Measurements from ENCODE around the gene CLCN4. TPM values are rescaled to one million over a fixed set of nuclear protein-coding genes. Genes with fewer than 3 reads are reported as not detected.

Gene CLCN4
- 1.2 TPM for total RNA-seq

DNA sequence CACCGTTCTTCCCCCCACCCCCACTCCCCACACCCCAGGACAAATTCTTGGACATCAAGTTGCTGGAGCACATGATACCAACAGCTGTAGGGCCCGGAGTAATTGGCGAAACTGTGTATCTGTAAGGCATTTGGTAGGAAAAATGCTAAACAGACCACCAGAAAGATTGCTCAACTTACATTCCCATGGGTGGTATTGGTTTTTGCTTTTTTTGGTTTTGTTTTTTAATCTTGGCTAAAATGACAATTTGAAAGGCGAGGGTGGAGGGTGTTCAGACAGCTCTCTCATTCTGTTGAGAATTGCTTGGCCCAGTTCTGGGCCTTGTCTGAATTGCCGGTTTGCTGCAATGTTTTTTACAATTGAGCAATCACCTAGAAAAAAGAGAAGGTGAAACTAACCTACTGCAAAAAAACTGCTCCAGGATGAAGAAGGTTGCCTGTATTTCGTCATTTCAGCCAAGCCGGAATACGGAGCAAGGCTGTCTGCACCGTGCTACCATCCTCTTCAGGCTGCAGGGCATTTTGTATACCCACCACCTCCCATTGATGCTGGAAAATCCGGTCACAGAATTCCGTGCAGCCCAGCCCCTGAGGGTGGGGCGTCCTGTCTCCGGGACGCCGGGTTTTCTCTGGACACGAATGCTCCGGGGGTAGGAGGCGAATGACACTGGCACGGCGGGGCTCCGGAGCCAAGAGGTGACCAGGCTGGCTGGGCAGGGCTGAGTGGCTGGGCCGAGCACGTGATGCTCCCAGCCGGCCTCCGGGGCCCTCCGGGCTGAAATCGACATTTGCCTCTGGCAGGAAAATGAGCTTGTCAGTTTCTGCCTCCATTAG is at the start of gene CLCN4:
CLCN4 (plus strand) TSS at position 777 of the 833 bp plus-strand sequence. CDS start 28,058 bp downstream, outside the sequence.
- Histone ChIP-seq H3K27ac (peak within 1 kb of the TSS; percentile 58), H3K27me3 (no peaks in the 10 kb centered on the region), H3K9me3 (no peaks in the 10 kb centered on the region), H3K36me3 (no peaks in the 10 kb centered on the region), H3K4me1 (no peaks in the 10 kb centered on the region), H3K4me3 (peak within 1 kb of the TSS in 1 of 2 donors; percentile 37)
- intact Hi-C loops (cut with DNase I), result no loop called here
- no peak for DNase-seq (ENCODE audit: extremely low spot score in 2 of 2)
- TF ChIP-seq POLR2AphosphoS5 (IDR thresholded peaks at IDR 0.05; ENCODE audit: insufficient read depth in 1 of 2, low read depth in 1 of 2) (peak in 1 of 2 donors; percentile 22), POLR2A (IDR thresholded peaks at IDR 0.05) (no peak)

DNA sequence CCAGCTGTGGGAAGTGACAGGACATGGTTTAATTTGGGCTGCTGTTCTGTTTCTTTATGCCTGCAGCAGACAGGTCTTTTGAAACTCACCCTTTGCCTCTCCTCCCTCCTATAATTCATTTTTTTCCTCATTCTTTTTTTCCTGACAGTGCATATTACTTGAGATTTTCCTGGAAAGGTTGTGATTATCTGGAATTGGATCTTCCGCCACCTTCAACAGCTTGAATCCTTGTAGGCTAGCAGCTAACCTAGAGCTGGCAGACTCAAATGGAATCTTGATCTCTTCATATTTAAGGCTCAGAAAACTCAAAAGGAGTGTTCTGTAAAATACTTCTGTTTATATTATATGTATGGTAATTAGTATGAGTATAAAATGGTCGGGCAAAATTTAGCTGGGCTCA is 49.3 kb upstream of the CLCN4 start:
- Histone ChIP-seq H3K27ac (no peak overlapping the region), H3K4me1 (peaks cover 5% of the 10 kb centered on the region), H3K27me3 (no peaks in the 10 kb centered on the region), H3K4me3 (no peak overlapping the region), H3K36me3 (peaks cover 0 to 5% of the 10 kb centered on the region in 2 donors), H3K9me3 (no peaks in the 10 kb centered on the region)
- no peak for DNase-seq (ENCODE audit: extremely low spot score in 2 of 2)
- TF ChIP-seq, protein P1, sequence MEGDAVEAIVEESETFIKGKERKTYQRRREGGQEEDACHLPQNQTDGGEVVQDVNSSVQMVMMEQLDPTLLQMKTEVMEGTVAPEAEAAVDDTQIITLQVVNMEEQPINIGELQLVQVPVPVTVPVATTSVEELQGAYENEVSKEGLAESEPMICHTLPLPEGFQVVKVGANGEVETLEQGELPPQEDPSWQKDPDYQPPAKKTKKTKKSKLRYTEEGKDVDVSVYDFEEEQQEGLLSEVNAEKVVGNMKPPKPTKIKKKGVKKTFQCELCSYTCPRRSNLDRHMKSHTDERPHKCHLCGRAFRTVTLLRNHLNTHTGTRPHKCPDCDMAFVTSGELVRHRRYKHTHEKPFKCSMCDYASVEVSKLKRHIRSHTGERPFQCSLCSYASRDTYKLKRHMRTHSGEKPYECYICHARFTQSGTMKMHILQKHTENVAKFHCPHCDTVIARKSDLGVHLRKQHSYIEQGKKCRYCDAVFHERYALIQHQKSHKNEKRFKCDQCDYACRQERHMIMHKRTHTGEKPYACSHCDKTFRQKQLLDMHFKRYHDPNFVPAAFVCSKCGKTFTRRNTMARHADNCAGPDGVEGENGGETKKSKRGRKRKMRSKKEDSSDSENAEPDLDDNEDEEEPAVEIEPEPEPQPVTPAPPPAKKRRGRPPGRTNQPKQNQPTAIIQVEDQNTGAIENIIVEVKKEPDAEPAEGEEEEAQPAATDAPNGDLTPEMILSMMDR (IDR thresholded peaks at IDR 0.05), result no peak
- no peak for TF ChIP-seq POLR2A (IDR thresholded peaks at IDR 0.05)
- no peak for TF ChIP-seq POLR2AphosphoS5 (IDR thresholded peaks at IDR 0.05; ENCODE audit: insufficient read depth in 1 of 2, low read depth in 1 of 2)
- intact Hi-C loops (cut with DNase I), result no loop called here

DNA sequence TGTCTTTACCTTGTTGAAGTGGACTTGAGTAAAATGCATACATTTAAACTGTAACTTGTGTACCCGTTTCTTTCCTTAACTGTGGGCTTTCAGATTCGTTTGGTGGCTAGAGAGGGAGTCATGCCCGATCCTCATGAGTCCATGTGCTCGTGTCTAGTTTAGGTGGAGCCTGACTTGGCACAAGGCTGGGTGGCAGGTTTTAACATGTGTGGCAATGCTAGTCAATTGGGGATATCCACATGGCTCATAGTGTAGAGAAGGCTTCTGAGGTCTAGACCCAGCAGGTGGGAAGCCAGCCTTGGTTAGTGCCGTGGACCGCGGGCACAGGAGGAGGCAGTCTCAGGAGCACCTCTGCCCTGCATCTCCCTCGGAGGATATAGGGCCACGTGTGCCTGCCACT is 48.5 kb upstream of the CLCN4 start:
- intact Hi-C loops (cut with DNase I), result no loop called here
- H3K4me1 ChIP-seq, result peaks cover 5% of the 10 kb centered on the region
- peaks cover 0 to 5% of the 10 kb centered on the region in 2 donors for H3K36me3 ChIP-seq
- no peak overlapping the region for H3K4me3 ChIP-seq
- H3K27me3 ChIP-seq, result no peaks in the 10 kb centered on the region
- DNase-seq (ENCODE audit: extremely low spot score in 2 of 2), result no peak
- no peak for TF ChIP-seq POLR2A (IDR thresholded peaks at IDR 0.05)
- TF ChIP-seq, protein P1 (IDR thresholded peaks at IDR 0.05), result no peak
- no peak for TF ChIP-seq POLR2AphosphoS5 (IDR thresholded peaks at IDR 0.05; ENCODE audit: insufficient read depth in 1 of 2, low read depth in 1 of 2)
- no peaks in the 10 kb centered on the region for H3K9me3 ChIP-seq
- H3K27ac ChIP-seq, result no peak overlapping the region

DNA sequence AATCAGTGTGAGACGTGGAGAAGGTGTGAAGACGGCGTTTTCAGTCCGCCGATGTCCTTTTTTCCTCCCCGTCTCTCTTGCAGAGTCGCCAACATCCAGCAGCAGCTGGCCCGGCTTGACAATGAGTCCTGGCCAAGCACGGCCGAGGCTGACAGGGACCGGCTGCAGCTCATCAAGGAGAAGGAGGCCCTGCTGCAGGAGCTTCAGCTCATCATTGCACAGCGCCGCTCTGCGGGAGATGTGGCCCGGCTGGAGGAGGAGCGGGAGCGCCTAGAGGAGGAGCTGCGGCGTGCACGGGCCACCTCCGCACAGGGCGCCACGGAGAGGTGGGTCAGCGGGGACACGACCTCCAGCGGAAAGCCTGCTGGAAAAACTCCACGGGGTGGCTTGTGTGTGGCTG is 47.1 kb upstream of the CLCN4 start:
- TF ChIP-seq, protein P1 (IDR thresholded peaks at IDR 0.05), result no peak
- TF ChIP-seq POLR2AphosphoS5 (IDR thresholded peaks at IDR 0.05; ENCODE audit: insufficient read depth in 1 of 2, low read depth in 1 of 2) (peak in 1 of 2 donors; percentile 57), POLR2A (IDR thresholded peaks at IDR 0.05) (no peak)
- H3K9me3 ChIP-seq, result no peaks in the 10 kb centered on the region
- H3K4me3 ChIP-seq, result no peak overlapping the region
- no peaks in the 10 kb centered on the region for H3K27me3 ChIP-seq
- intact Hi-C loops (cut with DNase I), result no loop called here
- H3K27ac ChIP-seq, result no peak overlapping the region
- peaks cover 0 to 5% of the 10 kb centered on the region in 2 donors for H3K36me3 ChIP-seq
- peaks cover 5% of the 10 kb centered on the region for H3K4me1 ChIP-seq
- no peak for DNase-seq (ENCODE audit: extremely low spot score in 2 of 2)

DNA sequence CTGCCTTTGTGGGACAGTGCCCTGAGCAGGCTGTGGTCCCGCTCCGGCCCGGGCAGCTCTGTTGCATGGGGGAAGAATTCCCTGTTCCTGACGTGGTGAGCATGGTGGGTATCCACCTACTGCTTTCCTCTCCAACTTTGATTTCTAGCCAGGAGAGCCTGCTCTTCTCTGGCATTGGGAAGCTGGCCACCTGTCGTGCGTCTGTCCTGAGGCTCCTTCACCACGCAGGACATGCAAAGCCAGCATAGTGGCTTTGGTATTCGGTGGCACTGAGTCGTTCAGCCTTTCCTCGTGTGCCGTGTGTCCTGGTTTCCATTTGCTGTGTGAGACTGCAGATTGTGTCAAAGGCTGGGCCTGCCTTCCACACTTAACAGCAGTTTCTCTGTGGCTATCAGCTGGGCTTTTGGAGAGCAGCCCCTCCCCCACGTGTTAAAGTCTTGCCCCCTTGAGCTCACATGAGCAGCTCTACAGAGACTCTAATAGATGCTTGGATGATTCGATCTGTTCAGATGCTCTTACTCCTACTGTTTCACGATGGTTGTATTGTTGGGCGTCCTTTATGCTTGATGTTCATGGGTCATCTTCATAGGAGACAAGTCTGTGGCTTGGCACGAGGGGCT is 46.3 kb upstream of the CLCN4 start:
- TF ChIP-seq, protein P1 (IDR thresholded peaks at IDR 0.05), result no peak
- TF ChIP-seq POLR2A (IDR thresholded peaks at IDR 0.05) (no peak), POLR2AphosphoS5 (IDR thresholded peaks at IDR 0.05; ENCODE audit: insufficient read depth in 1 of 2, low read depth in 1 of 2) (no peak)
- intact Hi-C loops (cut with DNase I), result no loop called here
- peaks cover 5% of the 10 kb centered on the region for H3K4me1 ChIP-seq
- H3K36me3 ChIP-seq, result peaks cover 0 to 5% of the 10 kb centered on the region in 2 donors
- H3K27ac ChIP-seq, result no peak overlapping the region
- no peaks in the 10 kb centered on the region for H3K27me3 ChIP-seq
- H3K4me3 ChIP-seq, result no peak overlapping the region
- no peak for DNase-seq (ENCODE audit: extremely low spot score in 2 of 2)
- no peaks in the 10 kb centered on the region for H3K9me3 ChIP-seq

Measured in vagina (tissue), 2 donors.